ENCODE data around the gene MTA3.

The MTA3 gene

DNA sequence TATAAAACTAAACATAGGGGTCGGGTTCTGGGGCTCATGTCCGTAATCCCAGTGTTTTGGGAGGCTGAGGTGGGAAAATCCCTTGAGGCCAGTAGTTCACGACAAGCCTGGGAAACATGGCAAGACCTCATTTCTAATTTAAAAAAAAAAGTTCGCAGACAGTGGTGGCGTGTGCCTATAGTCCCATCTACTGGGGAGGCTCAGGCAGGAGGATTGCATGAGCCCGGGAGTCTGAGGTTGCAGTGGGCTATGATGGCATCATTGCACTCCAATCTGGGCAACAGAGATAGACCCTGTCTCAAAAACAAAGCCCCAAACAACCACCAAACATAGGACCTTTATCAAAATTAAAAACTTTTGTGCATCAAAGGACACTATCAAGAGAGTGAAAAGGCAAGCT lies 233.7 kb downstream of the MTA3 start:
- no peak for DNase-seq (ENCODE audit: low read depth in 3 of 3)

DNA sequence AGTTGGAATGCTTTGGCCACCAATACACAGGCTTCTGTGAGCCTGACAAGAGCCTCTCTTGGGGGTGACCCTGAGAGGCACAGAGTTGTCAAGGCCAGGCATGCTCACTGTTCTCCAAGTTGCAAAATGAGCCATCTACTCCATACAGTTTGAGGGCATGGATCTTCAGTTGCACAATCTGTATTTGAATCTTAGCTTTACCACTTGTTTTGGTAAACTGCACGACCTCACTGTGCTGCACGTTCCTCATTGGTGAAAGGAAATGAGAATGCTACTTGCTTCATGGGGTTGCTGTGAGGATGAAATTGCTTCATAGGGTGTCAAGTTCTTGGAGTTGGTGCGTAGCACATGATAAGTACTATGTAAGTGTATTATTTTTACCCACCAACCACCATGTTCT lies 235.9 kb downstream of the MTA3 start:
- no peak for DNase-seq (ENCODE audit: low read depth in 3 of 3)

DNA sequence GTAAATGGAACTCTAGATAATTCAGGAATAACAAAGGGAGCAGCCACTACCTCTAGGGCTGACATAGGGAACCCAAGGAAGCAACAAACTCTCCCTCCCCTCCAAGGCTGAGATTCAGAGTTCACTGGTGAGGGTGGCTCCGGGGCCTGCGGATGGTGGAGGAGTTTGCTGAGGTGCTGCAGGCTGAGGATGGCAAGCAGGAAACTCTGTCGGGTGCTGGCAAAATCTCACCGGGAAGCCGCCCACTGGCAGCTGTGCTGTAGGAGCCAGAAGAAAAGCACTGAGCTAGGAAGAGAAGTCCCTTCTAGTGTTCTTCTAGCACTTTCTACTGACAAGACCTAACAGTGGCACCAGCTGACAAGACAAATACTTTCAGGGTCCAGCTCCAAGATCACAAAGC lies 236.5 kb downstream of the MTA3 start:
- no peak for DNase-seq (ENCODE audit: low read depth in 3 of 3)

All from stimulated activated CD4-positive, alpha-beta T cell treated with anti-CD3 and anti-CD28 coated beads, TNF-alpha, amount 100 ng/mL, for 48 hours (primary cell).